NCI-H526 treated with DMSO at 0.1 percent for 48 hours (cell line): Measurements from ENCODE around the gene CACNA2D4.

ENCODE experiments used
- DNase-seq: peaks from one replicate; lab custom pipeline; 2025; lab: John Stamatoyannopoulos, UW

The CACNA2D4 gene

DNA sequence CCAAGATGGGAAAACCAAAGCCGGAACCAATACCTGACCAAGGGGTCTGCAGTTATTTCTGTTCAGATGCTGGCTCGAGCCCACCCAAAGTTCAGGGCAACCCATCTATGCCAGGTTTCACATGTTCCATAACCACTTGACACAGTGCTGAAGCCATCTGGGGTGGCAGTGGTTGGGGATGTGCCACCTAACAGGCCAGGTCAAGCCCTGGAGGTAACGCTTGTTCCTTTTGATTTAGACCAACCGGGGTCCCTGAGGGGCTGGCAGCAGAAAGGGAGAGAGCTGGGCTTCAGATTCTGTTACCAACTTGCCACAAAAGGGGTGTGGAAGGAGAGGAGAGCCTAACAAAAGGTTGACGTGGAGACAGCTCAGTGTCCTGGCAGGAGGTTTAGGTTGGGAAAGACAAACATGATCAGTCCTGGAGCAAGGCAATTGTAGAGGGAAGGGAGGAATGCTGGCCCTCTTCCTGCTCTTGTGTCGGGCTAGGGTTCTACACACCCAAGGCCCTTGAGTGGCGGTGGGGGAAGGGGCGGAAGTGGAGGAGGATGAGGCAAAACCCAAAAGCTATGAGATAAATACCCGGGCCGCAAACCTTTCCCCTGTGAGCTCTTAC is 31.9 kb downstream of the CACNA2D4 start:
- DNase-seq = no peak

DNA sequence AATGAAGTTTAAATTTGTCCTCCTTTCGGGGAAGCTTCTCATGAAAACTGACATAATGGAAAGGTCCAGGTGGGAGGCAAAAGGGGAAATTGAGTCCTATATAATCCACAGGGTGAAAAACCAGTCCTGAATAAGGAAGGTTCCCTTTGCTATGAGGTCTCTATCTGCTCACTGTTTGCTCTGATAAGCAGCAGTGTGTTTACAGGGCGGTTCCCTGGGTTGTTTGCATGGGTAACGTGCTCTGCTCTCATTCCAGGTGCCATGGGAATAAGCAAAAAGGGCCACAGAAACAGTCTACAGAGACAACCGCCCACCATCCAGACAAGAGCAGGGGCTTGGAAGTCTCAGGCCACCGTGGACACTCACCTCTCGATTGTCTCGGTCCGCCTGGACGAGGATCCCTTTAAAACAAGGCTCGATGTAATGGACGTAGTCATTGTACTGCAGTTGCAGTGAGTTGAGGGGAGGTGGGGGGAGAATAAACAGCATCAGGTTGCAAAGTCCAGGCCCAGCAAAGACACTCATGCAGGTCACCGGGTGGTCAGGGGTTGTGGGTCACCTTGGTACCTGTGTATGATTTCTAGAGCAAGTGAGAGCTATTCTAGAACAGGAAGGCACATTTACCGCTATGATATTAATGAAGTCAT is 32.7 kb downstream of the CACNA2D4 start:
- no peak for DNase-seq

DNA sequence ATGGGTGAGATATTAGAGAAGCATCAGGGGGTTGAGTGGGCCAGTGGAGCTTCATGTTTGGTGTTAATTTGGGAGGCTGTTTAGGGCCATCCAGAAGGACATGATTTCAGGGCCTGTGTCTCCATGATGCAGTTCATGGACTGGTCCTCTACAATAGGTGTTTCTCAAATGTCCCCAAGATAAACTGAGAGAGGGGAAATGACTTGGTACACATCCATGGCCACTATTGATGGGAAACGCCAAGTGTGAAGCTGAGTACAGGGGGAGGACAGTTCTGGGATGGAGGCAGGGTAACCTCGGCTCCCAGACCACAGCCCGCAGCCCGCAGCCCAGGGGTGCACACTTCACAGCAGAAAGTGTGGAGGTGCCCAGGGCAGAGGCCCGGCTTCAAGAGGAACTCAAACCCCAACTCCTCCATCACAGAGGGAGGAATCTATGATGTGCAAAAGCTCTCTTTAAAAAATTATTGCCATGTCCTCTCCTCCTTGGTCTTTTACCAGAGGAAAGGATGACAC is 33.3 kb downstream of the CACNA2D4 start:
- DNase-seq = no peak

DNA sequence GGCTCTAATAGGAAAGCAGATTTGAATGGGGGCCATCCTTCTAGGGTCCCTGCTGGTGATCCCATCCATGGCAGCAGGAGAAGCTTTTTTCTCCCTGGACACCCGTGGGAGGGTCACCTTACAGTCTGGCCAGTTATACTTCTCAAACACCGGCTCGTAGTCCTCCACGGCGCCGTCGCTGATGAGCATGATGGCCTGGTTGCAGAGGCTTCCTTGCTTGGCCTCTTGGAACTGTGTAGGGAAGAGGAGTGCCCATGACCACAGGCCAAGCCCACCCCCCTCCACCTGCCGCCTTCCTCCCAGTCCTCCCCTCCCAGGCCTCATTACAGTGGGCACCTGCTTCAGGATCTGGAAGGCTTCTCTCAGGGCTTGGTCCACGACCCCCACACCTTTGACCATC is 33.8 kb downstream of the CACNA2D4 start:
- no peak for DNase-seq

DNA sequence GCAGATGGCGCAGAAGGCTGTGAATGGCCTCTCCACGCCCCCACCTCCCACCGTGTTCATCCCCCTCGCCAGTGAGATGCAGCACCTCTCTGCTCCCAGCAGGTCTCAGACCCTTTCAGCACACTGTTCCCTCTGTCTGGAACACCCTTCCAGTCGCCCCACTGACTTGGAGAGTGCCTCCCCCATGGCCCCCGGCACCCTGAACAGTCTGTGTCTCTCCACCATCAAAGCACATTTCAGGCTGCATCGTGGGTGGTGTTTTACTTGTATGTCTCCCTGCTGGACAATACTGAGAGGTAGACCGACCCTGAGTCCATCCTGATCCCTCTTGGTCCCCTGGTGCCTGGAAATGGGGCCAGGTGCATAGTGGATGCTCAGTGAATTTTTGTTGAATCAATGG is 34.9 kb downstream of the CACNA2D4 start:
- no peak for DNase-seq

DNA sequence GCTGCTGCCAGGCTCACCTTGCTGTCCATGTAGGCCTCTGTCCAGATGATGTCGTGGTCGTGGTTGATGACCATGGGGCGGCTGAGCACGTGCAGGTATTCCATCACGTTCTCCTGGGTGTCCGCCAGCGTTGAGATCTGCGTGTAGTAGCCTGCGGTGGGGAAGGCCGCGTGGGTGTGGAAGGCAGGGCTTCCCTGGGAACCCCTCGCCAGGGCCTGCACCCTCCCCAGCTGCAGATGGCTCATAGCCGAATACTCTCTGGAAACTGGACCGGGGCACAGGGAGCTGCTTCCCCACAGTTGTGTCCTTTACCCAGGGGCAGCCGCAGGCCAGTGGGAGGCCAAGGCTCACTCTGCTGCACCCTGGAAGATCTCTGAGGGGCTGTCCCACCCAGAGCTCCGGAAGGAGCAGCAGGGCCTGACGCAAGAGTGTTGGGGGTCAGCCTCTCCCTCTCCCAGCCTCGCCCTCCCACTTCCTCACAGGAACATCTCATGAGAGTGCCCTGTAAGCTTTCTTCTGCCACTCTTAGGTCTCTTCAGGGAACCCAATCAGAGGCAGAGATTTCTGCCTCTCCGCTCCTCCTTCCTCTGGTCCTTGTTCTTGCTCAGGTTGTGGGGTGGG is 35.5 kb downstream of the CACNA2D4 start:
- DNase-seq = no peak

DNA sequence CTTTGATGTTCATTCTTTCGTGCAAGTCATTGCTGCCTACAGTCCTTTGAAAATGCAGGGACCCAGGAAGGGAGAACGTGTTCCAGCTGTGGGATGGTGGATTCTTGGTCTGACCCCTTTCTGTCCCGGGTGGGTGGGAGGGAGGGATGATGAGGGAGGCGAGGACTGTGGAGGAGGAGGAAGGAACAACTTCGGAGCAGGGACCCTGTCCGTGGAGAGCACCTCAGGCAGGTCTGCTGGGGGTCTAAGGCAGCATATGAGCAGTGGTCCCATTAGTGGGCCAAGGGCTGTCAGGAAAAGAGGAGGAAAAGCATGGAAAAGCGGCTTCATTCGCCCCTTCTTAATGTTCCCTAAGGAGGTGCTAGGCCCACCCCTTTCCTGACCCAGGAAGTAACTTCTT is 36.0 kb downstream of the CACNA2D4 start:
- no peak for DNase-seq

DNA sequence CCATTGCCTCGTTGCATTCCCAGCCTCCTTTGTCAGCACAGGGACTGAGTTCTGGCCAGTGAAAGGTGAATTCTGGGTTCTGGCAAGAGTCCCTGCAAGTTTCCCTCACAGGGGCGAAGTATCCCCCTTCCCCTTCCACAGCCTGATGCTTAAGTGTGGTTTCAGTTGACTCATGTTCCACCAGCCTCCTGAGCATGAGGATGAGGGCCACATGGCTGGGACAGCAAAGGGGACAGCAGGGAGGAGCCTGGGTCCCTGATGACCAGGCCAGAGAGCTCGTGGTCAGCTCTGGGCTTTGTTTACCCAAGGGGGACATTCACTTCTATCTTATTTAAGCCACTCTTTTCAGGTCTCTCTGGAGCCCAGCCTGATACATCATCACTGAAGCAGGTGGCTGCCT is 36.5 kb downstream of the CACNA2D4 start:
- no peak for DNase-seq

DNA sequence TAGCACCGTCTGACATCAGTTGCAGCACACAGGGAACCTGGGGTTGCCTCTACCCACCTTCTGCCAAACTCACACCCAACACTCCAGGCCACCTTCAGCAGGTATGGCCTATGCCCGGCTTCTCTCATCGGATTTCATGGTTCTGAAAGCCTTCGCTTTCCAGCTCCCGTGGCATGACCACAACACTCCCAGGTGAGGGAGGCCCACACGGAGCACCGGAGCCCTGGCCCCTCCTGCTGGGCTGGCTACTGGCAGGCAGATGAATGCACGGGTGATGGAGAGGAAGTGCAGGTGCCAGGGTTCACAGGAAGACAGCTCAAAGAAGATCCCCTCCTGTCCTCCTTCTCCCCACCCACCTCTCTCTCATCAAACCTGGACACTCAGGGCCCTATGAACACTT is 37.2 kb downstream of the CACNA2D4 start:
- no peak for DNase-seq

DNA sequence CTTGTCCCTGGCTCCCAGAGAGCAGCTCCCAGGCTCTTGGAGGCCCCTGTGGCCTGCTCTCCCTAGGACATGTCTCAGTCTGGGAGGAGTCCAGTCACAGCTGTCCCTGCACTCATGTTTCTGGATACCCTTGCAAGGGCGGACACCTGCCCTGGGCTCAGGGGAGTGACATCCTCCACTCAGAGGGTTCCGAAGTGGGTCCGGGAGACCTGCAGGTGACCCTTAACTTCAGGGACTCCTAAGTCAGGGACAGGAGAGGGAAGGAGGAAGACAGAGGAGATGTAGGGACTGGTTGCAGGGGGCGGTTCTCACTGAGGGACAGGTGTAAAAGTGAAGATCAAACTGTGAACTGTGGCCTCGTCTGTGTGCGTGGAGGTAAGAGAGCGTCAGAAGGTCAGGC is 37.6 kb downstream of the CACNA2D4 start:
- no peak for DNase-seq

DNA sequence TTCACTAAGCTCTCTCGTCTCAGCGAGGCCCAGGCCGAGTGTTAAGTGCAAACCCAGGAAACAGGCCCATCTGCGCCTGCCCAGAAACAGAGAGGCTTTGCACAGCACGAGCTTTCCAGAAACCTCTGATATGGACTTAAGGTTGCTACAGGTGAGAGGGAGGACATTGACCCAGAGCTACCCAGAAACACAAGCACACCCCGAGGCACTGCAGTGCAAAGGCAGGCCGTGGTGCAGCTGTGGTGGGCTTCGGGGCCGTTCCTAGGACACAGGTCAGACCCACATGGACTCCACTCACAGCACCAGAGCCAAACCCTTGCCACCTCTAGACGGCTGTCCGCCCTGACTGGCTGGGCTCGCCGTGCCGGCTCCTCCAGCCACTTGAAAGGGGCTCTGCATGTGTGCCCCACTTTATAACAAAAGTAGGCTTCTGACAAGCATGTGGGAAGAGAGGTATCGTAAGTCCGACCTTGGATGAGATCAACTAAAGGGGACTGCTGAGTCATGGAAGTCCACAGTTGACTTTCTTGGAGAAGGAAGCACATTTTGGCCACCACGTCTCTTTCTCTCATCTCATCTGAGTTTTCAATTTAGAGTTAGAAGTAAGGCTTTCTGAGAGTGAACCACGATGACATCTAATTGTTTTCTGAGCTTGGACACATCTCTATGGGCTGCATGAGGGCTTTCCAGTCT is 38.2 kb downstream of the CACNA2D4 start:
- no peak for DNase-seq

DNA sequence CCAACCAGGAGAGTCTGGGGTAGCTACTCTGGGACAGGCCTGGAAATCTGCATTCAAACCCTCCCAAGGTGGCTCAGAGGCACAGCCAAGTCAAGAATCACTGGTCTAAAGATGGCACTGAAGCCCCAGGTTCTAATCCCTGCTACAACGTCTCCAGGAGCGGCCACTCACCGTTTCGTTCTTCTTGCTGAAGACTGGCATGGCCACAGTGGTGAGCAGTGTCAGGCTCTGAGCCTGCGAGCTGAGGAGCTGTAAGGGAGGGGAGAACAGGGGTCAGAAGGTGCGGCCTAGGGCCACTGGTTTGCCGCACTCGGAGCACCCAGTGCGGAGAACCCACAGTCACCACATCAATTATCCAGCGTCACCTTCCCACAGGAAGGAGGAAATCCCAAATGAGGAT is 38.8 kb downstream of the CACNA2D4 start:
- no peak for DNase-seq

DNA sequence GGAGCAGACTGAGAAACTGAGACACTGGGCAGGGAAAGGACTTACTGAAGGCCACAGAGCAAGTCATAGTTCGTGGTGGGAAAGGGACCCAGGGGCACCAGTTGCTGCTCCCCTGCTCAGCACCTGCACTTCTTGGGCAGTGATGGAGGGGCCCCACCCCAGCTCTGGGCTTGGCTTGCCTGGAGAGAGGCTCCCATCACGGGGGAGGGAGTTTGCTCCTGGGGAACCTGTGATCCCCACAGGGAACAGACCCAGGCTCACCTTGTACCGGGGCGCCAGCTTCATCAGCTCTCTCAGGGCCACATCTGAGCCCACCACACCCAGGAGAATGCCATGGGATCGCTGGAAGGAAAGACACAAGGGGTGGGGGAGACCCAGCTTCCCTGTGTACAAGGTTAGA is 39.8 kb downstream of the CACNA2D4 start:
- no peak for DNase-seq

DNA sequence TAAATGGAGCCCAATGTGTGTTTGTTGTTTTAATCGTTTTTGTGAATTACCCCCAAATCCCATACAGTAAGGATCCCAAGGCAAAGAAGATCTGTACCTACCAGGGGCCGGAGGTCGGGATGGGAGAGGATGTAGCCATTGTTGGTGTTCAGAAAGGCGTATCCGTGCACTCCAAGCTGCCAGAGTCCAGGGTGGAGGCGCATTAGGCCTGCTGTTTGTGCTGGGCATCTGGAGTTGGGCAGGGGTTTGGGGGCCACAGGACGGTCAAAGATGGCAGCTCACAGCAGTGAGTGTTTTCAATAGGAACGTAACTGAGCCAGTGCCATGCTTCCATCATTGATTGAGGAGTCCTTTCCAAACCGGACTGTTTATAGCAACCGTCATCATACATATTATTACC is 40.2 kb downstream of the CACNA2D4 start:
- DNase-seq = no peak

DNA sequence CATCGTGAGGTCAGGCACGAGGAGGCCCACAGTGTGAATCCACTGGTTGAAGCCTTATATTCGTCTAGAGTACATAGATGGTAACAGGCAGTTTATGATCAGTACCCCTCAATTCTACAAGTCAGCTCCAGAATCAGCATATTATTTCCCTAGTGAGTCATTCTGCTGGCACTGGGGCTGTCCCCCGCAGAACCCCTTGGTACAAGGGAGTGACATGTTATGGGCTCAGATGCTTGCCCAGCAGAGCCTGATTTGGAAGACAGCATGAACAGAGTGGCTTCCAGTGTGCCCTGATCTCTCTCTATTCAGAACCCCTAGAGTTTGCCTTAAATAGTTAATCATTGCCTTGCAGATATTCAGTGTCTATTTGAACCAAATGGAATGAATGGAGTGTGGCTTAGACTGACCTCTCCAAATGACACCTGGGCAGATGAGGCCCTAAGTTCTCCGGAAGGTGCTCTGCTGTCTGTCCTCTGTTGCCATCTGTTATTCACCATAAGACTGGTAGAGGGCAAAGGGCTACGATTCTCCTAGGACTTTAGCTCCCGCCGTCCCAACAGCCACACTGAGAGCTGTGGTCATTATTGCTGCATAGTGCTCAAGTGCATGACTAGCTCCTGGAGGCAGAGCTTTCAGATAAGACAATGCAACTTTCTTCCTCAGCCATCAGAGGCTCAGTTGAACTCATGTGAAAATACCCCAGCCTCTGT is 41.1 kb downstream of the CACNA2D4 start:
- no peak for DNase-seq

DNA sequence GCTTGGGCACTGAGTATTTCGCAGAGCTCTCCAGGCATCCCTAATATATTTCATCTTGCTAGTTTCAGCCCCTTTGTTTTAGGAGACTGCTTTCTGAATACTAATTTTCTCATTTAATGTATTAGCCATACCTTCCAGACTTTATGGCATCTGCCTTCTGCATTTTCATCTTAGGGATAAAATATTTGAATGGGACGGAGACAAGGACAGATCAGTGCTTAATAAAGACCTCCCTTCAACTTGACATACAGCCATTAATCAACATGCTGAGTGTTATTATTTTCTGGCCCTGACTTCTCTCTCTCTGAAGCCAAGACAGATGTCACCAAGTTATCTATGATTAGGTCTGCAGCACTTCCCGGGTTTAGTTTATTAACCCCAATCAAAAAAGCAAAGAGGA is 42.4 kb downstream of the CACNA2D4 start:
- no peak for DNase-seq

DNA sequence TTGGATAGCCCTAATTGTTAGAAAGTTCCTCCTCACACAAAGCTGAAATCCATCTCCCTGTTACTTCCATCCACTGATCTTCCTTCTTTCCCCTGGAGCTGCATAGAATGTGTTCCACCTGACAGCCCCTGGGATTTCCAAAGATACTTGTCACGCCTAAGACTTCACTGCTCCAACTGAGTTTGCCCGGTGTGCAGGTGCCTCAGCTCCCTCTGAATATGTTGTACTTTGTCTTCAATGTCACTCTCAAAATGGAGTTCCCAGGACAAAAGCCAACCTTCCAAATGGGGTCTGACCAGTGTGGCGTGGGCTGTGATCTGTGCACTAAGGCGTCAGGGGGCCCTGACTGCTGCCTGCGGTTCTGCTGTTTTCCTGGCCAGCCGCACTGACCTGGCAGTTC is 42.8 kb downstream of the CACNA2D4 start:
- no peak for DNase-seq

DNA sequence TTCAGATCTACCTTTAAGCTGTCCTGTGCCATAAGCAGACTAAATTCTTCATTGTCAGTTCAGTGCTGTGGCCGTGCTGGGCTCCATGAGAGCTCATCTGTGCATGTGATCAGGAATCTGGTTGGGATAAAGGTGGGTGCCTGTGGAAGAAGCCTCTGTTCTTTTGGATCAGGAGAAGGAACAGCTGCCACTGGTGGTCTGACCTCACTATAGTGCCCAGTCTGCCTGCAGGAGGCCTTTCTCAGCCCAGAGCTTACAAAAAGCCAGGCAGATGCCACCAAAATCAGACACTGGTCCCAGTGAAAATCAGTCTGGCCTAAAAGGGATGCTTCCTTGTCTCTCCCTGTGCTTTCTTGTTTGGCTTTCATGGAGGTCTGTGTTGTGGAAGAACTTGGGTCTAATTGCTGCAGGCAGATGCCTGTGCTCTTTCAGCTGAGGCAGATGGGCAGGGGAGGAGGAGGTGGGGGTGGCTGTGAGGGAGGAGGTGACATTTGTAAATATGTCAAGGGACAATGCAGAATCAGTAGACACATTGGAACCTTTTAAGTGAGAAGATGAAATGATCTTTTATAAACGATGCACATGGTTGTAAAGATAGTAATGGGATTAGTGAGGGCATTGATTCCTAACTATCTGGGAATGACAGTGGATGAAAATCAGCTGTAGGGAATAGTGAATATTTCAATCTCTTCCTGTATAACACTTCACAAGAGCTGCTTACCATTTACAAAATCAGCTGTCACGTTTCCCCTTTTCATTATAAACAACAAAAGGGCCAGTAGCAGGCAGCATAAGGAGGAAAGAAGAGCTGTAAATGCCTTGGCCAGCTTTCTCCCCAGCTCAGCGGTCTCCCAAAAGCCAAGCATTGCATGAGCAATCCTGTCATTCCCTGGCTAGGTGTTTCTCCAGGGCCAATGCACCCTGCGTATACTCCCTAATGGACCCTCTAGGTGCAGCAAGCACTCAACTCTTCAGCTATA is 44.6 kb downstream of the CACNA2D4 start:
- no peak for DNase-seq

DNA sequence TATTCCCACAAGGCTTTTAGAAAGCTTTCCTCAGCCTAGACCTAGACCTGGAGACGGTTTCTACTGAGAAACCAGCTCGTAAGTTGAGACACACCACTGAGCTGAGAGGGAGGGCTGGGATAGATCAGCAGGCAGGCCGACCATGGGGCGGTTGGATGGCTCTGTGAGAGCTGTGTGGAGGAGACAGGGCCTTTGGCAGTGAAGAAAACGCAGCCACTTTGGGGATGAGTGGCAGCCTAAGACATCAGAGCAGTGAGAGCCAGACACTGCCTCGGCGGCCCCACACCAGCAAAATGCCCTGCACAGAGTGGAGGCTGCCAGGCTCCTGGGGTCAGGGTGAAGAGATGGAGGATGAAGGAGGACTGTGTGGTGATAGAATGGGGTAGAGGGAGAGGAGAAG is 46.0 kb downstream of the CACNA2D4 start:
- DNase-seq = no peak

DNA sequence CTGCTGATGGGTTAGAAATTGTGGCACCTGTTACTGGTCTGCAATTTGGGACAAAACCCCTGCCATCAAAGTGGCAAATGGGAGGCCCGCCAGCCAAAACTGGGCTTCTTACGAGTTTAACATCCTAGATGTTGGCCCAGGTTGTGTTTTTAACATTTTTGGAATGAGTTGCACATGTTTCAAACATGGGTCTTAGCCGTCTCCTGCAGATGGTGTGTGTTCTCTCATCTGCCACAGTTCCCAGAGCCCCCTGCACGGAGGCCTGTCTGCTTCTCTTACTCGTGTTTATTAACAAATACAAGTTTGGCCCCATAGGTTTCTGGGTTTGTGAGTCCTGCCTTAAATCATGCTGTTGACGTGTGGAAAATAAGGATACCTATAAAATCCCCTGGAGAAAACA is 46.5 kb downstream of the CACNA2D4 start:
- no peak for DNase-seq
